SK-N-SH (cell line): ENCODE results near the gene NLRP4. TPM values are rescaled to one million over a fixed set of nuclear protein-coding genes. Genes with fewer than 3 reads are reported as not detected.

Experiments
- CTCF ChIA-PET: fragments of 300-600, 350-600 bp; formaldehyde crosslinking; extraction: SDS; loops from one replicate; lab custom pipeline; 2021; lab: Yijun Ruan, JAX
- POLR2A ChIA-PET: fragments of 350-600 bp; sonication (Branson Sonifier 250); formaldehyde crosslinking; extraction: SDS; loops from one replicate; lab custom pipeline; 2020; ENCODE audit warnings: antibody characterized with exemption, inconsistent platforms; lab: Yijun Ruan, JAX
- DNase-seq: peaks from one replicate; pipeline ENCODE4 v3.0.0; 2012
- H2AFZ ChIP-seq: fragments of 200-600 bp; sonication (generic); 2 replicates; pipeline ENCODE4 v1.8.1; 2016; ENCODE audit warnings: antibody characterized with exemption, mild to moderate bottlenecking, low read depth
- H3F3A ChIP-seq: fragments of 200-600 bp; sonication (generic); replicated peaks from 2 replicates; pipeline ENCODE3; 2016; ENCODE audit warnings: antibody characterized with exemption, mild to moderate bottlenecking; ENCODE audit not compliant: insufficient read depth
- H3K27ac ChIP-seq, 2 experiments: fragments of 200-500 bp in 1 of 2; fragments of 200-600 bp in 1 of 2; sonication (Bioruptor generic) in 1 of 2; sonication (generic), shearing (Covaris generic) in 1 of 2; 2 replicates each; pipeline versions ENCODE4 v1.5.1 to v1.6.1; 2014 to 2016; ENCODE audit warnings: low read depth in 2 of 2, inconsistent platforms in 1 of 2, low read length in 1 of 2, mild to moderate bottlenecking in 1 of 2, mixed read lengths in 1 of 2
- H3K27me3 ChIP-seq: fragments of 200-600 bp; sonication (generic), shearing (Covaris generic); 2 replicates; pipeline ENCODE4 v1.6.1; 2016; ENCODE audit warnings: mixed run types; ENCODE audit not compliant: insufficient read depth
- H3K36me3 ChIP-seq, 2 experiments: fragments of 200-500 bp in 1 of 2; fragments of 200-600 bp in 1 of 2; sonication (Bioruptor generic) in 1 of 2; sonication (generic) in 1 of 2; replicated peaks in 1 of 2; 2 replicates each; pipeline versions ENCODE3 to v1.5.1; 2014 to 2016; ENCODE audit warnings: low read length in 1 of 2, mild to moderate bottlenecking in 1 of 2; ENCODE audit not compliant: insufficient read depth in 2 of 2, control insufficient read depth in 1 of 2
- H3K4me1 ChIP-seq, 2 experiments: fragments of 200-500 bp in 1 of 2; fragments of 200-600 bp in 1 of 2; sonication (Bioruptor generic) in 1 of 2; sonication (generic), shearing (Covaris generic) in 1 of 2; 2 replicates each; pipeline versions ENCODE4 v1.5.1 to v1.6.1; 2014 to 2016; ENCODE audit warnings: low read depth in 1 of 2, low read length in 1 of 2, mixed run types in 1 of 2; ENCODE audit not compliant: insufficient read depth in 2 of 2, control insufficient read depth in 1 of 2
- H3K4me2 ChIP-seq: fragments of 200-600 bp; sonication (generic), shearing (Covaris generic); 2 replicates; pipeline ENCODE4 v1.6.1; 2017; ENCODE audit warnings: mixed run types
- H3K4me3 ChIP-seq, 2 experiments: fragments of 200-500 bp in 1 of 2; fragments of 200-600 bp in 1 of 2; sonication (Bioruptor generic) in 1 of 2; sonication (generic), shearing (Covaris generic) in 1 of 2; 2 replicates each; pipeline versions ENCODE4 v1.5.1 to v1.8.1; 2014 to 2016; ENCODE audit warnings: low read depth in 2 of 2, inconsistent platforms in 1 of 2, low read length in 1 of 2, mild to moderate bottlenecking in 1 of 2, mixed read lengths in 1 of 2, moderate library complexity in 1 of 2
- H3K79me2 ChIP-seq: fragments of 200-600 bp; sonication (generic); 2 replicates; pipeline ENCODE4 v1.8.1; 2017; ENCODE audit warnings: mild to moderate bottlenecking; ENCODE audit not compliant: insufficient read depth
- H3K9ac ChIP-seq: fragments of 200-600 bp; sonication (generic); 2 replicates; pipeline ENCODE4 v1.6.1; 2017; ENCODE audit warnings: mixed run types
- H3K9me2 ChIP-seq: fragments of 200-600 bp; sonication (generic); 2 replicates; pipeline ENCODE4 v1.6.1; 2017; ENCODE audit warnings: mixed run types
- H3K9me3 ChIP-seq: fragments of 200-600 bp; sonication (generic); 2 replicates; pipeline ENCODE4 v1.6.1; 2017; ENCODE audit warnings: mixed run types, mild to moderate bottlenecking, moderate library complexity
- H4K20me1 ChIP-seq: fragments of 200-600 bp; sonication (generic); 2 replicates; pipeline ENCODE4 v1.6.1; 2017; ENCODE audit warnings: mild to moderate bottlenecking, mixed run types; ENCODE audit not compliant: insufficient read depth
- FOSL2 ChIP-seq: IDR thresholded peaks from 2 replicates; pipeline ENCODE4 v1.4.0; 2012; ENCODE audit warnings: low read depth, mild to moderate bottlenecking, moderate library complexity, borderline replicate concordance
- GATA2 ChIP-seq: sonication (generic); formaldehyde crosslinking; IDR thresholded peaks from 2 replicates; pipeline ENCODE4 v1.5.0; 2020; ENCODE audit warnings: mild to moderate bottlenecking, missing genetic modification reagents
- NFIC ChIP-seq: IDR thresholded peaks from 2 replicates; pipeline ENCODE4 v1.4.0; 2012; ENCODE audit warnings: borderline replicate concordance
- SMC3 ChIP-seq: IDR thresholded peaks from 2 replicates; pipeline ENCODE4 v1.6.1; 2012; ENCODE audit warnings: low read depth, low read length, improper control_type of control experiment
- TAF1 ChIP-seq: IDR thresholded peaks from 2 replicates; pipeline ENCODE4 v1.6.1; 2012; ENCODE audit warnings: low read depth, mild to moderate bottlenecking, low read length, moderate library complexity, borderline replicate concordance
- TCF12 ChIP-seq: IDR thresholded peaks from 2 replicates; pipeline ENCODE4 v1.4.0; 2012
- TEAD4 ChIP-seq: IDR thresholded peaks from 2 replicates; pipeline ENCODE4 v1.4.0; 2012; ENCODE audit warnings: mild to moderate bottlenecking, borderline replicate concordance; ENCODE audit not compliant: insufficient read depth
- WGBS: methylation state at CpG from one replicate; pipeline ENCODE4 v1.1.6; 2017; ENCODE audit warnings: low lambda C conversion rate; 5-methylcytosine and 5-hydroxymethylcytosine counted together
- polyA plus RNA-seq, 3 experiments: library from polyadenylated mRNA; depleted of rRNA; stranded (reverse); fragments of >200 nt; gene quantifications; 2 replicates each; pipeline ENCODE4 v1.2.3, GENCODE V29; 2012
- TF ChIP-seq, protein P1 (sequence below): IDR thresholded peaks from 2 replicates; pipeline ENCODE4 v1.6.1; 2012; ENCODE audit warnings: mild to moderate bottlenecking, low read depth, low read length, moderate library complexity
- TF ChIP-seq, protein P2 (sequence below): IDR thresholded peaks from 2 replicates; pipeline ENCODE4; 2012
- TF ChIP-seq, protein P3 (sequence below): fragments of 200-600 bp; sonication (generic); IDR thresholded peaks from 2 replicates; pipeline ENCODE4 v1.6.1; 2017; ENCODE audit warnings: antibody characterized with exemption, mild to moderate bottlenecking, moderate library complexity
- TF ChIP-seq, protein P4 (sequence below): IDR thresholded peaks from 2 replicates; pipeline ENCODE4 v1.4.0; 2012; ENCODE audit warnings: low read depth, borderline replicate concordance

The NLRP4 gene
- polyA plus RNA-seq, 1 of the 3 experiments (the other 2 are of a cell fraction): 0.02 TPM

DNA sequence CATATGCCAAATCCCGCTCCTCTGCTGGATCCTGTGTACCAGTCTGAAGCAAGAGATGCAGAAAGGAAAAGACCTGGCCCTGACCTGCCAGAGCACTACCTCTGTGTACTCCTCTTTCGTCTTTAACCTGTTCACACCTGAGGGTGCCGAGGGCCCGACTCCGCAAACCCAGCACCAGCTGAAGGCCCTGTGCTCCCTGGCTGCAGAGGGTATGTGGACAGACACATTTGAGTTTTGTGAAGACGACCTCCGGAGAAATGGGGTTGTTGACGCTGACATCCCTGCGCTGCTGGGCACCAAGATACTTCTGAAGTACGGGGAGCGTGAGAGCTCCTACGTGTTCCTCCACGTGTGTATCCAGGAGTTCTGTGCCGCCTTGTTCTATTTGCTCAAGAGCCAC, 22.1 kb downstream of the NLRP4 start (continued):
- TF ChIP-seq, protein P1, sequence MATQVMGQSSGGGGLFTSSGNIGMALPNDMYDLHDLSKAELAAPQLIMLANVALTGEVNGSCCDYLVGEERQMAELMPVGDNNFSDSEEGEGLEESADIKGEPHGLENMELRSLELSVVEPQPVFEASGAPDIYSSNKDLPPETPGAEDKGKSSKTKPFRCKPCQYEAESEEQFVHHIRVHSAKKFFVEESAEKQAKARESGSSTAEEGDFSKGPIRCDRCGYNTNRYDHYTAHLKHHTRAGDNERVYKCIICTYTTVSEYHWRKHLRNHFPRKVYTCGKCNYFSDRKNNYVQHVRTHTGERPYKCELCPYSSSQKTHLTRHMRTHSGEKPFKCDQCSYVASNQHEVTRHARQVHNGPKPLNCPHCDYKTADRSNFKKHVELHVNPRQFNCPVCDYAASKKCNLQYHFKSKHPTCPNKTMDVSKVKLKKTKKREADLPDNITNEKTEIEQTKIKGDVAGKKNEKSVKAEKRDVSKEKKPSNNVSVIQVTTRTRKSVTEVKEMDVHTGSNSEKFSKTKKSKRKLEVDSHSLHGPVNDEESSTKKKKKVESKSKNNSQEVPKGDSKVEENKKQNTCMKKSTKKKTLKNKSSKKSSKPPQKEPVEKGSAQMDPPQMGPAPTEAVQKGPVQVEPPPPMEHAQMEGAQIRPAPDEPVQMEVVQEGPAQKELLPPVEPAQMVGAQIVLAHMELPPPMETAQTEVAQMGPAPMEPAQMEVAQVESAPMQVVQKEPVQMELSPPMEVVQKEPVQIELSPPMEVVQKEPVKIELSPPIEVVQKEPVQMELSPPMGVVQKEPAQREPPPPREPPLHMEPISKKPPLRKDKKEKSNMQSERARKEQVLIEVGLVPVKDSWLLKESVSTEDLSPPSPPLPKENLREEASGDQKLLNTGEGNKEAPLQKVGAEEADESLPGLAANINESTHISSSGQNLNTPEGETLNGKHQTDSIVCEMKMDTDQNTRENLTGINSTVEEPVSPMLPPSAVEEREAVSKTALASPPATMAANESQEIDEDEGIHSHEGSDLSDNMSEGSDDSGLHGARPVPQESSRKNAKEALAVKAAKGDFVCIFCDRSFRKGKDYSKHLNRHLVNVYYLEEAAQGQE: no peak
- TF ChIP-seq FOSL2: no peak

DNA sequence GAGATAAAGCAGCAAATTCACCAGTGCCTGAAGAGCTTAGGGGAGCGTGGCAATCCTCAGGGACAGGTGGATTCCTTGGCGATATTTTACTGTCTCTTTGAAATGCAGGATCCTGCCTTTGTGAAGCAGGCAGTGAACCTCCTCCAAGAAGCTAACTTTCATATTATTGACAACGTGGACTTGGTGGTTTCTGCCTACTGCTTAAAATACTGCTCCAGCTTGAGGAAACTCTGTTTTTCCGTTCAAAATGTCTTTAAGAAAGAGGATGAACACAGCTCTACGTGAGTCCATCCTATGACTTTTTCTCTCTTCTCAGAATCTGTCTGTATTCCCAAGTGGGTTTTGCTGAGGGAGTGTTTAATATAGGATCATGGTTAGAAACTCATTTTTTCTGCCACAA, 22.6 kb downstream of the NLRP4 start:
- H3K36me3 ChIP-seq: no peaks in the 10 kb centered on the region
- H3K9me3 ChIP-seq: no peaks in the 10 kb centered on the region
- POLR2A ChIA-PET: no interaction called here
- no peak overlapping the region for H2AFZ ChIP-seq
- no peaks in the 10 kb centered on the region for H4K20me1 ChIP-seq
- H3K4me1 ChIP-seq: no peaks in the 10 kb centered on the region
- TF ChIP-seq TAF1 (no peak), TEAD4 (no peak), GATA2 (no peak), SMC3 (no peak), NFIC (no peak), TCF12 (no peak)
- TF ChIP-seq, protein P2, sequence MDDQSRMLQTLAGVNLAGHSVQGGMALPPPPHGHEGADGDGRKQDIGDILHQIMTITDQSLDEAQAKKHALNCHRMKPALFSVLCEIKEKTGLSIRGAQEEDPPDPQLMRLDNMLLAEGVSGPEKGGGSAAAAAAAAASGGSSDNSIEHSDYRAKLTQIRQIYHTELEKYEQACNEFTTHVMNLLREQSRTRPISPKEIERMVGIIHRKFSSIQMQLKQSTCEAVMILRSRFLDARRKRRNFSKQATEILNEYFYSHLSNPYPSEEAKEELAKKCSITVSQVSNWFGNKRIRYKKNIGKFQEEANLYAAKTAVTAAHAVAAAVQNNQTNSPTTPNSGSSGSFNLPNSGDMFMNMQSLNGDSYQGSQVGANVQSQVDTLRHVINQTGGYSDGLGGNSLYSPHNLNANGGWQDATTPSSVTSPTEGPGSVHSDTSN: no peak
- TF ChIP-seq, protein P3, sequence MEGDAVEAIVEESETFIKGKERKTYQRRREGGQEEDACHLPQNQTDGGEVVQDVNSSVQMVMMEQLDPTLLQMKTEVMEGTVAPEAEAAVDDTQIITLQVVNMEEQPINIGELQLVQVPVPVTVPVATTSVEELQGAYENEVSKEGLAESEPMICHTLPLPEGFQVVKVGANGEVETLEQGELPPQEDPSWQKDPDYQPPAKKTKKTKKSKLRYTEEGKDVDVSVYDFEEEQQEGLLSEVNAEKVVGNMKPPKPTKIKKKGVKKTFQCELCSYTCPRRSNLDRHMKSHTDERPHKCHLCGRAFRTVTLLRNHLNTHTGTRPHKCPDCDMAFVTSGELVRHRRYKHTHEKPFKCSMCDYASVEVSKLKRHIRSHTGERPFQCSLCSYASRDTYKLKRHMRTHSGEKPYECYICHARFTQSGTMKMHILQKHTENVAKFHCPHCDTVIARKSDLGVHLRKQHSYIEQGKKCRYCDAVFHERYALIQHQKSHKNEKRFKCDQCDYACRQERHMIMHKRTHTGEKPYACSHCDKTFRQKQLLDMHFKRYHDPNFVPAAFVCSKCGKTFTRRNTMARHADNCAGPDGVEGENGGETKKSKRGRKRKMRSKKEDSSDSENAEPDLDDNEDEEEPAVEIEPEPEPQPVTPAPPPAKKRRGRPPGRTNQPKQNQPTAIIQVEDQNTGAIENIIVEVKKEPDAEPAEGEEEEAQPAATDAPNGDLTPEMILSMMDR: no peak
- TF ChIP-seq, protein P4, sequence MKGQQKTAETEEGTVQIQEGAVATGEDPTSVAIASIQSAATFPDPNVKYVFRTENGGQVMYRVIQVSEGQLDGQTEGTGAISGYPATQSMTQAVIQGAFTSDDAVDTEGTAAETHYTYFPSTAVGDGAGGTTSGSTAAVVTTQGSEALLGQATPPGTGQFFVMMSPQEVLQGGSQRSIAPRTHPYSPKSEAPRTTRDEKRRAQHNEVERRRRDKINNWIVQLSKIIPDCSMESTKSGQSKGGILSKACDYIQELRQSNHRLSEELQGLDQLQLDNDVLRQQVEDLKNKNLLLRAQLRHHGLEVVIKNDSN: no peak
- H3K9me2 ChIP-seq: no peaks in the 10 kb centered on the region
- CTCF ChIA-PET: no interaction called here
- peaks cover 29% of the 10 kb centered on the region; the same call in 1 of the 2 replicates for H3K27me3 ChIP-seq
- no peak overlapping the region for H3K4me3 ChIP-seq
- no peak for DNase-seq
- H3F3A ChIP-seq: no peaks in the 10 kb centered on the region
- H3K4me2 ChIP-seq: no peak overlapping the region
- 0% methylated on average over 5 of the region's 5 CpGs for WGBS
- no peak overlapping the region for H3K27ac ChIP-seq
- no peaks in the 10 kb centered on the region for H3K79me2 ChIP-seq
- H3K9ac ChIP-seq: no peak overlapping the region
